ENCODE measurements around the gene CADPS2.

The CADPS2 gene

GRCh38 chr7:122619664-122620063 lies 266.6 kb downstream of the CADPS2 start:
- no peak overlapping the region for H3K4me3 ChIP-seq (replicated peaks; ENCODE audit: insufficient read depth, low read length)
- TF ChIP-seq GABPA (IDR thresholded peaks at IDR 0.05; ENCODE audit: low read depth): no peak
- TF ChIP-seq SPI1 (IDR thresholded peaks at IDR 0.05; ENCODE audit: borderline replicate concordance, low read depth): no peak
- TF ChIP-seq CTCF (IDR thresholded peaks at IDR 0.05; ENCODE audit: insufficient read depth, low read length): no peak
- H3K27ac ChIP-seq (replicated peaks): no peak overlapping the region
- no peaks in the 10 kb centered on the region for H3K27me3 ChIP-seq (ENCODE audit: insufficient read depth, poor library complexity, severe bottlenecking)
- DNase-seq (ENCODE audit: low read depth in 1 of 2, low spot score in 1 of 2): no peak

GRCh38 chr7:122618585-122619189 lies 267.6 kb downstream of the CADPS2 start:
- no peak overlapping the region for H3K27ac ChIP-seq (replicated peaks)
- no peaks in the 10 kb centered on the region for H3K27me3 ChIP-seq (ENCODE audit: insufficient read depth, poor library complexity, severe bottlenecking)
- no peak overlapping the region for H3K4me3 ChIP-seq (replicated peaks; ENCODE audit: insufficient read depth, low read length)
- DNase-seq (ENCODE audit: low read depth in 1 of 2, low spot score in 1 of 2): no peak
- TF ChIP-seq GABPA (IDR thresholded peaks at IDR 0.05; ENCODE audit: low read depth) (no peak), CTCF (IDR thresholded peaks at IDR 0.05; ENCODE audit: insufficient read depth, low read length) (no peak), POLR2AphosphoS5 (IDR thresholded peaks at IDR 0.05; ENCODE audit: low read depth) (no peak), REST (IDR thresholded peaks at IDR 0.05; ENCODE audit: insufficient replicate concordance, low read depth) (no peak), SPI1 (IDR thresholded peaks at IDR 0.05; ENCODE audit: borderline replicate concordance, low read depth) (no peak)

- DNase-seq (ENCODE audit: low read depth in 1 of 2, low spot score in 1 of 2): no peak
- H3K27ac ChIP-seq (replicated peaks): no peak overlapping the region
- TF ChIP-seq CTCF (IDR thresholded peaks at IDR 0.05; ENCODE audit: insufficient read depth, low read length) (no peak), GABPA (IDR thresholded peaks at IDR 0.05; ENCODE audit: low read depth) (no peak), REST (IDR thresholded peaks at IDR 0.05; ENCODE audit: insufficient replicate concordance, low read depth) (no peak), SPI1 (IDR thresholded peaks at IDR 0.05; ENCODE audit: borderline replicate concordance, low read depth) (no peak), POLR2AphosphoS5 (IDR thresholded peaks at IDR 0.05; ENCODE audit: low read depth) (no peak)
- H3K27me3 ChIP-seq (ENCODE audit: insufficient read depth, poor library complexity, severe bottlenecking): no peaks in the 10 kb centered on the region
- no peak overlapping the region for H3K4me3 ChIP-seq (replicated peaks; ENCODE audit: insufficient read depth, low read length)
Observed at GRCh38 chr7:122616951-122617350, 269.3 kb downstream of the CADPS2 start.

GRCh38 chr7:122605929-122606328 lies 280.3 kb downstream of the CADPS2 start:
- no peak overlapping the region for H3K27ac ChIP-seq (replicated peaks)
- H3K4me3 ChIP-seq (replicated peaks; ENCODE audit: insufficient read depth, low read length): no peak overlapping the region
- no peaks in the 10 kb centered on the region for H3K27me3 ChIP-seq (ENCODE audit: insufficient read depth, poor library complexity, severe bottlenecking)
- DNase-seq (ENCODE audit: low read depth in 1 of 2, low spot score in 1 of 2): no peak
- TF ChIP-seq POLR2AphosphoS5 (IDR thresholded peaks at IDR 0.05; ENCODE audit: low read depth) (no peak), GABPA (IDR thresholded peaks at IDR 0.05; ENCODE audit: low read depth) (no peak), CTCF (IDR thresholded peaks at IDR 0.05; ENCODE audit: insufficient read depth, low read length) (no peak), SPI1 (IDR thresholded peaks at IDR 0.05; ENCODE audit: borderline replicate concordance, low read depth) (no peak), REST (IDR thresholded peaks at IDR 0.05; ENCODE audit: insufficient replicate concordance, low read depth) (no peak)

Measured in HL-60 (cell line).